HG03442 (cell line): ENCODE measurements around the gene DNM1.
"Not testable (repeated sequence)": the region's sequence is repeated elsewhere in the genome, so short reads cannot be mapped to it uniquely, and the experiment has no call there.

ENCODE experiments used
- ATAC-seq: cut with Tn5 transposase; IDR thresholded peaks from one replicate; pipeline ENCODE4 v1.9.1; 2021; ENCODE audit warnings: mild to moderate bottlenecking, moderate library complexity; ENCODE audit not compliant: unreplicated experiment

The DNM1 gene

DNA sequence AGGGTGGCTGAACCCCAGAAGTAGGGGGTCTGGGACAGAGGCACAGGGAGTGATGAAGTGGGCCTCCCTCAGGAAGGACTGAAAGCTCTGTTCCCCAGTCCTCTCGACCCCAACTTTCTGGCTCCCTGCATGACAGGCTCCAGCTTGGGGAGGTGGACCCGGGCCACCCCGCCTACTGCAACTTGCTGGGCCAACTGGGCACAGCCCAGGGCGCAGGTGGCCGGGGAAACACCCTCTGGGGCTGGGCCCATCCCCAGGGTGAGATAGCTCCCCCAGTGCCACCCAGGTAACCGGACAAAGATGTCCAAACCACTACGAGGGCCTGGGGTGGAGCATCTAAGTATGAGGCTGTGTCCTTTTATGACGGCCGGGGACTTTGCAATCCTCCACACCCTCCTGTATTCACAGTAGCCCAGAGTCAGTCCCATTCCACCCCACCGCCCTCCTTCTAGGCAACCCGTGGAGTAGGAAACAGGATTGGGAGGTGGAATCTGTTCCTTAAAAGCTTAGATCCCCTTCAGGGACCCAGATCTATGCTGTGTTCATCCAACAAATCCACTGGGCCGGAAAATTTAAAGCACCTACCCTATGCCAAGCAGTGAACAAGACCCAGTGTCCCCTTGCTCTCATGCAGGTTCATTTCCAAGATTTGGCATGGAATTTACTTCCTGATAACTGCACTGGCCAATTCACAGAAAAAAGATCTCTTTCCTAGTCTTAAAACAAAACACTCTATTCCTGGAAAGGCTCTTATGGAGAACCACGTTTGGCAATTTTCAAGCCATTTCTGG lies 19.9 kb downstream of the DNM1 start:
- no peak for ATAC-seq

DNA sequence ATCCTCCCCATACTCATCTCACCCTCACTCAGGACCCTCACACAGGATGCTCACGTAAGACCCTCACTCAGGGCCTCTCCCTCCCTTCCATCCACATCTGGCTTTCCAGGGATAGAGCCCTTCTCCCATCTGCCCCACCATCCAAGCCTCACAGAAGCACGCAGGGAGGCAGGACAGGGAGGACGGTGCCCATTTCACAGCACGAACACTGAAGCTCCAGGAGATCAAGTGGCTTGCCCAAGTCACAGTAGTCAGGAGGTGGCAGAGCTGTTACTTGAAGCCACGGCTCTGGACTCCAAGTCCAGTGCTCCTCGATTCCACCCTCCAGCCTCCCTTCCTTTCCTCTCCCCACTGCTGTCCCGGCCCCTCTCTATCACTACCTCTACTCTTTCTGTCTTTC lies 21.7 kb downstream of the DNM1 start:
- ATAC-seq = no peak

DNA sequence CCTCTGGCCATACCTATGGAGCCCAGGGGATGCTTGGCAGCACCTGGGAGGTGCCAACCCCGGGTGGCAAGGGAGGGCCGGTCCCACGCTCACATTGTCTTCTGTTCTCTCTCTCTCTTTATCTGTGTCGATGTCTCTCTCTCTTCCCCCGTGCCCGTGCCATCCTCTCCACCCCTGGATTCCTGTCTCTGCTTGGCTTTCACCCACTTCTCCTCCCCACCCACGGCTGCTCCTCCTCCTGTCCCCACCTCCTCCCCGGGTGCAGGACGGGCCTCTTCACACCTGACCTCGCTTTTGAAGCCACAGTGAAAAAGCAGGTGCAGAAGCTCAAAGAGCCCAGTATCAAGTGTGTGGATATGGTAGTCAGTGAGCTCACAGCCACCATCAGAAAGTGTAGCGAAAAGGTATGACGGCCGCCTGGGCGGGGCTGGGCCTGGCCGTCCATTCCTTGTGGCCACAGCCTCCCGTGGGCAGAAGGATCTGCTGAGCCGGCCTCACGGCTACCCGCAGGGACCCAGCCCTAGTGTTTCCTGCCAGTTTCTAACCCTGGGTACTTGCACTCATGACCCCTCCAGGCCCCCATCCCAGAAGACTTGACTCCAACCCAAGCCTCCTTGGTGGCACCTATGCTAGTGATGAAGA lies 22.7 kb downstream of the DNM1 start:
- no peak for ATAC-seq

DNA sequence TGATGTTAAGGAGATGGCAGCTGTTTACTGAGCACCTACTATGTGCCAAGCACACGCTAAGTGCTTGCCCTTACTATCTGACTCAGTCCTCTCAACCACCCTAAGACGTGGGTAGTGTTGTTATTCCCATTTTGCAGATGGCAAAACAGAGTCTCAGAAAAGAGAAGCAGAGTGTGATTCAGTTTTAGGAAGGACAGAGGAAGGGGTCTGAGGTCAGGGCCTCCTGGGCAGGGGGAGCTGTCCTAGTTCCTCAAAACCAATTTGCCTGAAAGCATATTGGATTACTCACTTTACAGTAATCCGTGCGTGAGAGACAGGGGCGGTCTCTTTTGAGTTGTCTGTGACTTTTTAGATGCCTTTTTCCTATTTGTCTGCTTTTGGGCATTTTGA lies 23.2 kb downstream of the DNM1 start:
- no peak for ATAC-seq

DNA sequence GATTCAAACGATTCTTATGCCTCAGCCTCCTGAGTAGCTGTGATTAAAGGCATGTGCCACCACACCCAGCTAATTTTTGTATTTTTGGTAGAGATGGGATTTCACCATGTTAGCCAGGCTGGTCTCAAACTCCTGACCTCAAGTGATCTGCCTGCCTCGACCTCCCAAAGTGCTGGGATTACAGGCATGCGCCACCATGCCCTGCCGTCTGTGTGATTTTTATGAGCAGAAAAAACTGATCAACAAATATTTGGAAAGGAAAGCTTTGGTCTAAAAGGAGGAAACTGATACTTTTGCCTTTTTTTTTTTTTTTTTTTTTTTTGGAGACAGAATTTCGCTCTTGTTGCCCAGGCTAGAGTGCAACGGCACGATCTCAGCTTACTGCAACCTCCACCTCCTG lies 27.7 kb downstream of the DNM1 start:
- not testable (repeated sequence) for ATAC-seq

DNA sequence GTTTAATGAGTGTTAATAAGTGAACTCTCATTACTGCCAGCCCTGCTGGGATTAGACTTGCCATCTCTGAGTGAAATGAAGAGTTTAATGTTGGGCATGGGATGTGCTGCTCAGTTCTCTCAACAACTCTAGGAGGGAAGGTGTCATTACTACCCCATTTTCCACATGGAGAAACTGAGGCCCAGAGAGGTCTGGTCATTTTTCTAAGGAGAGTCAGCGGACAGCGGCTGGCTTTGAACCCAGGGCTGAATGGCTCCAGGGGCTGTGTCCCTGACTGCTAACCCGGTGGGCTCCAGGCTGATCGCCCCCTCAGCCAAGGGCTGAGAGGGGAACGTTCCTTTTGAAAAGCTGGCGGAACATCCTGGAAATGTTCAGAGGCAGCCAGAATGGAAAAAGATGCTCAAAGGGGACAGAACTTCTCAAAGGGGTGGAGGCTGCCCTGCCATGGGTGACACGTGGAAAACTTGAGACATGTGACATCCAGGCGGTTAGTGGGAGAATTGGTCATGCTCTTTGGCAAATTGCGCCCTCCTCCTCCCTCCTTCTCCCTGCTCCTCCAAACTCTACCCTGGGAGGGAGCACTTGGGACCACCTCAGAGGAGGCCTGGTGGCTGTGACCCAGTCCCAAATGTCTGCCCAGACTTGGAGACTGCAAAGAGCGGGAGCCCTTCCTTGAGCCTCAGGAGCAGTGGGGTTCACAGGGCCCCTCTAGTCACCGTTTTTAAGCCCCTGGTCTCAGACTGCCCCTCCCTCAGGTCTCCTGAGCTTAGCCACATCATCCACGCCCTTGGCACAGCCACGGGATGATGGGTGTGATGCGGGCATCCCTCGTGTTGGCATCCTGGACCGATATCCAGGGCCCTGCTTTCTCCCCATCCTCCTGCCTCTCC lies 28.7 kb downstream of the DNM1 start:
- no peak for ATAC-seq

DNA sequence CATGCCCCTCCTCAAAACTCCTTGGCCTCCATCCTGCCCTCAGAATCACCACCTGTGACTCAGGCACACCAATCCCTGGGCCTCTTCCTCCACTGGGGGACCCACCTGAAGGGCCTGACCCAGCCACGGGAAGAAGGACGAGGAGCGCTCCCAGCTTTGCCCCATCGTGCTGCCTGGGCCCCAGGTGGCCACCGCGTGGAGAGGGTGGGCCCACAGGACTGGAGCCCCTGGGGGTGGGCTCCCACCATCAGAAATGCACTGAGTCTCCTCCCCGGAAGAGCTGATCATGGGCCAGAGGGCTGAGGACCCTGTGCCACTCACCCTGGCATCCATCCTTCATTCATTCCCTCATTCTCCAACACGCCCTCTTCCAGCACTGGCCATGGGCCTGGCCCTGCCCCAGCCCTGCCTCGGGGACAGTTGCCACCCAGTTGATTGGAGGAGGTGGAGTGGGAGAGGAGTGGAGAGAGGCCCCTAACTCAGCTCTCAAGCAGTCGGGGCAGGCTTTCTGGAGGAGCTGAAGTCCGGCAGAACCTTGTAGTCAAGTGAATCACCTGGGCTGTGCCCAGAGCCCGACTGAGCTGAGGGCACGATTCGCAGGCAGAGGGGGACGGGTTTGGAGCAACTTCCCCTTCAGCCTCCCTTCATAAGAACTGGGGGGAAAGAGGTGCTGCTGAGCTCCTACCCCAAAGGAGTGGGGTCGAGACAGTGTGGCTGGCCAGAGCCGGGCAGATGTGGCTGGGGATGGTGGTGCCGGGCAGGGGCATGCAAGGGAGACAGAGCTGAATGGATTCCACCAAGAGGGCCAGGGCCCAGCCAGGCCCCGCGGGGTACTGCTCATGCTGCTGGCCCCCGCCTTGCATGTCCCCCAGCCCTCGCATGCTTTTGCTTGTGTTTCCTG lies 29.6 kb downstream of the DNM1 start:
- ATAC-seq = no peak

DNA sequence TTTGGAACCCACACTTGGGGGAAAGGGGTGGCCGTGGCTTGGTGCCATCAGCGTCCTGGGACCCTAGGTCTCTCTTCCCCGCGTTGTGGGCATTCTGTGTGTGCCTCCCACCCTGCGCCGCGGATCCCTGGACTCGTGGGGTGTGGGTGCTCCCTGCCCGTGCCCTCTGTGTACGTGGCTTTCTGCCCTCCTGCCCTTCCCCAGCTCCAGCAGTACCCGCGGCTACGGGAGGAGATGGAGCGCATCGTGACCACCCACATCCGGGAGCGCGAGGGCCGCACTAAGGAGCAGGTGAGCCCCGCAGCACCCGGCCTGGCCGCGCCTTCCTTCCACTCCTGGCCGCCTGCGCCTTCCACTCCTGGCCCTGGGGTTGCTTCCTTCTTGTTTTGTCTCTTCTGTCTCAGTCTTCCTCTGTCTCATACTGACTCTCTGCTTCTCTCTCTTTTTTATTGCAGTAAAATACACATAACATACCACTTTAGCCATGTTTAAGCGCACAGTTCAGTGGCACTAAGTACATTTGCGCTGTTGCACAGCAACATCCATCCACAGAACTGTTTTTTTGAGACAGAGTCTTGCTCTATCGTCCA lies 30.7 kb downstream of the DNM1 start:
- ATAC-seq = no peak

DNA sequence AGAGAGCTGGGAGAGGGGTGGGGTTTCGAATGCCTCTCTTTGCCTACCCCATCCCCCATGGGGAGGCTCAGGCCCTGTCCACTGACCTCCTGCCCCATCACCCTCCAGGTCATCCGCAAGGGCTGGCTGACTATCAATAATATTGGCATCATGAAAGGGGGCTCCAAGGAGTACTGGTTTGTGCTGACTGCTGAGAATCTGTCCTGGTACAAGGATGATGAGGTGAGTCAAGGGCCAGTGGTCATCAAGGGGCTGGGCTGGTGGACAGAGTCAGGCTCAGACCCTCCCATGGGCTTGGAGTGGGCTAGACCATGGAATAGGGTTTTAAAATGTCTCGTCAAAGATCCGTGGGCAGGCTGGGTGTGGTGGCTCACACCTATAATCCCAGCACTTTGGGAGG lies 38.9 kb downstream of the DNM1 start:
- ATAC-seq = no peak

DNA sequence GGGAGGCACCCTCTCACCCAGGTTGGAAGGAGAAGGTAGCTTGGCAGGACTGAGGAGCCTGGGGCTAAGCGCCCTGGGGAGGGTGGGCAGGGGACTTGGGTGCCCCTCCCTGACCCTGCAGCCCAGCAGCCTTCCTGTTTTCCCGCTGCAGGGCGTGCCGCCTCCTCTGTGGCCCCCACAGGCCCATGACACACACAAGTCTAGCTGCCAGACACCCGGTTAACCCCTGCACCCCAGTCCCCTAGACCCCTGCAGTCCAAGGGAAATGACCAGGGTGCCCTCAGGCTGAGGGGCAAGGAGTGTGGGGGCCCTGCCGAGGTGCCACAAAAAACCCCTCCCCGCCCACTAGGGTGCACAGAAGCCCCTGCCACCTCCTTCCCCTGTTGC lies 39.6 kb downstream of the DNM1 start:
- ATAC-seq = no peak

DNA sequence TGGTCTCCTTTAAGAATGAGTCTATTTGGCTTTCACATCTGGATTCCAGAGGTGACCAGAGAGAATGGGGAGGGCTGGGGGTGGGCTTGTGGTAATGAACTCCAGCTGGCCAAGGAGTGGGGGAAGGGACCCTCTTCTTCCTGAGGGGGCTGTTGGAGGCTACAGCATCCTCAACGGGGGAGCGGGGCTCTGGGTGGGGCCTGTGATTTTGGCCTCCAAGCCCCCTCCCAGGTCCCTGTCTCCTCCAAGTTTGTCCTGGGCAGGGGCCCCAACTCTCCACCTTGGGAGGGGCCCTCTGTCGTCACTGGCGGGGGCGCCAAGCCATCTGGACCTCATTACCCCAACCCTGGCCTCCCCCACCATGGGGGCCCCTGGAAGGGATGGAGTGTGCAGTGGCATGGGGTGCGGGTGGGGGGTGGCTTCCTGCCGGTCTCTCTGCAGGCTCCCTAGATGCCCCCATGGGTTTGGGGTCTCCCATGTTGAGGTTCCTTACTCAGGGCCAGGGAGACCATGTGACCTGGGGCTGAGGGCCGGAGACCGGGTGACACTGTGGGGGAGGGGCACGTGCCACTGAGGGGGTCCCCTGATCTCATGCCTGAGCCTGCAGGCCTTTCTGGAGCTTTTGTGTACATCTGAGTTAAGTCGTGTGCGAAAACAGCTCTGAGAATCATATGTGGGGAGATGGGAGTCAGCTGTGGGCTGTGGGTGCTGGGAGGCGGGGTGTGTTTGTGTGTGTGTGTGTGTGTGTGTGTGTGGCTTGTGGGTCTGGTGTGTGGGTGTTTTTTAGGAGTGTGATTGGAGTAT lies 40.2 kb downstream of the DNM1 start:
- no peak for ATAC-seq

DNA sequence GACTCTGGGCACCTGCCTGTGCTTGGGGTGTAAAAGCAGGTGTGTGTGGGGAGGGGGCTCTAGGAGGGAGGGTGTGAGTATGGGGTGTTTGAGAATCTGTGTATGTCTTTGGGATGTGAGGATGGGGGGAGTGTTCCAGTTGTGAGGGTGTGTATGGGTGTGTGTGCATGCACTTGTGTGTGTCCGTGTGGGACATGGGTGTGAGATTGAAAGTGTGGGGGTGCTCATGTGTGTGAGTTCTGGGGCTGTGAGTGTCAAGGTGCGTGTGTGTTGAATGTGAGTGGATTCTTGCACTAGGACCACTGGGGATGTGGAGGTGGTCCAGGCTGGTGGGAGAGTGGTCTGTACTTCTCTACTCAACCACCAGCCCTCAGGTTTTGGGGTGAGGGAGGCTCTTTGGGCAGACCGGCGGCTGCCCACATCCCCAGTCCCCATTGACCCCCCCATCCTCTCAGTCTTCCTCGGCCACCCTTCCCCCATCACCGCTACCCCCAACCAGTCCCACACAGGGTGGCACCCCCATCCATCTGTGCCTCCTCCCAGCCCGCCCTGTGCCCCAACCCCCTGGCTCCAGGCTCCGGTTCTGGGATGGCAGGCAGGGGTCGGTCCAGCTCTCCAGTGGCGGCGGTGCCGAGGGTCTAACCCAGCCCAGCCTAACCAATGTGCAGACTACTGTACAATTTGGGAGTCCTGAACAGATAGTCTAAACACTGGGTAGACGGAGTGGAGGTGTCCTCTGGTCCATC lies 41.1 kb downstream of the DNM1 start:
- no peak for ATAC-seq

DNA sequence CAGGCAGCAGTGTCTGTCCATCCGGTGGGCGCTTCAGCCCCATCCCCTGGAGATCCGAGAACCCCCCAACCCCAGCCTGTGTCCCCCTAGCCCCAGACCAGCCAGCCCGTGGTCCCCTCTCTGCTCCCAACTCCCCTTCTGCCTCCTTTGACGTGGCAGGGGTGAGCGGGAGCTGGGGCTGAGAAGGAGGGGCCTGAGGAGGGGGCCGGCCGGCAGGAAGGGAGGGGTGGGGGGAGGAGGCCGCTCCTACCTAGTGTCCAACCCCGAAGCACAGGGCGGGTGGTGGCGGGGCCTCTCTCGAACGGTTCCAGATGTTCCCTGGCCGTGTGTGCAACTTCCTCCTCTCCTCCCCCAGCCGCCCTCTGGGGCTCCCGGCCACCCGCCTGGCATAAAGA lies 41.7 kb downstream of the DNM1 start:
- no peak for ATAC-seq

DNA sequence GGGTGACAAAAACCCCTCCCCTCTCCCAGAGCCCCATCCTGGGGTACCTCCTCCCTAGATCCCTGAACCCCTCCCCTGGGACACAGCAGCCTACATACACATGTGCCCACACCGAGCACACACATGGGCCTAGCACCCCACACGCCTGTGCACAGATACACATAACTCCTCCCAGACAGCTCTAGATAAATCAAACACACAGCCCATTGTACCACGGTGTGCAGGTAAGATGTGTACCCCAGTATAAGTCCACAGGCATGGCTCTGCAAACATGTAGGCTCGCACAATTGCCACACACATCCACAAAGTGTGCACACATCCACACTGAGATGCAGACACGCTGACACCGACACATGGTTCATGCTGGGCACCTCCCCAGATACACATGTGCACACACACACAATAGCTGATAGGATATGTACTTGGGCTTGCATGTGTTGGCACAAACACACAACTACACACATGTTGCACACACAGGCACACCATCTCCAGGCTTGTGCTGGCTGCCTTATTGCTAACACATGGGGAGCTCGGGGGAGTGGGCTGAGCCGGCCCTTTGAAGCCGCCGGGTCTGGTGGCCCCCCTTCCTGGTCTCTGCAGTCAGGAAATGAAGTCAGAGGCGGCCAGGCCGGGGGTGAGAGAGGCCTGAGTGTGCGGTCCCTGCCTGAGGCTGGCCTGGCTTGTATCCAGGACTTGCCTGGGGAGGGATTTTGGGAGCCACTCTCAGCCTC lies 42.4 kb downstream of the DNM1 start:
- no peak for ATAC-seq

DNA sequence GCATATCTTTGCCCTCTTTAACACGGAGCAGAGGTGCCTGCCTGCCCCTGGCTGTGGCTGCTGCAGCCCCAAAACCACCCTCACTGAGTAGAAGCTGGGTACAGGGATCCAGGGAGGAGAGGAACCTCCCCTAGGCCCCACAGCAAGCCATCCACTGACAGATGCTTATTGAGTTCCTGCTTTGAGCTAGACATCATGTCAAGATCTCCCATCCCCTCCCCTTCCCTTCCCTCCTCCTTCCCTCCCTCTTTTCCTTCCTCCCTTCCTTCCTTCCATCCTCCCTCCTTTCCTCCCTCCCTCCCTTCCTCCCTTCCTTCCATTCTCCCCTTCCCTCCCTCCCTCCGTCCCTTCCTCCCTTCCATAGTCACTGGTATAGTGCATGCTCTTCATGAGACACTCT lies 43.3 kb downstream of the DNM1 start:
- ATAC-seq = no peak

DNA sequence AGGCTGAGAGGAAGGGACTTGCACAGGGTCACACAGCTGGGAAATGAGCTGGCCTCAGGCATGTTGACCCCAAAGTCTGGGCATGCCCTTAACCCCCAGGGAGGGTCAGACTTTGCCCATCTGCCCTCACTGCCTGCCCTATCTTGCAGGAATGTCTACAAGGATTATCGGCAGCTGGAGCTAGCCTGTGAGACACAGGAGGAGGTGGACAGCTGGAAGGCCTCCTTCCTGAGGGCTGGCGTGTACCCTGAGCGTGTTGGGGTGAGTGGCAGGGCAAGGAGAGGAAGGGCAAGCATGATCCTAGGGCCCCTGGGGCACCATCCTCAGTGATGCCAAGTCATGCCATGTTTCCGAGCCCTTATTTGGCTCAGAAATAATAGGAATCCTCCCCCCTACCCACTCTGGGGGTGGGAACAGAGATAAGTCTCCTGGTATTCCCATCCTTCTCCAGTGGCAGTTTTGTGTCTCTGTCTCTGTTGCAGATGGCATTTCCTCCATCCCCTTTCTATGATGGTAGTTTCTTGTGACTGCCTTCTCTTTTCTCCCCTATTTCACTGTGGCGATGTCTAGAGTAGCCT lies 44.1 kb downstream of the DNM1 start:
- no peak for ATAC-seq

DNA sequence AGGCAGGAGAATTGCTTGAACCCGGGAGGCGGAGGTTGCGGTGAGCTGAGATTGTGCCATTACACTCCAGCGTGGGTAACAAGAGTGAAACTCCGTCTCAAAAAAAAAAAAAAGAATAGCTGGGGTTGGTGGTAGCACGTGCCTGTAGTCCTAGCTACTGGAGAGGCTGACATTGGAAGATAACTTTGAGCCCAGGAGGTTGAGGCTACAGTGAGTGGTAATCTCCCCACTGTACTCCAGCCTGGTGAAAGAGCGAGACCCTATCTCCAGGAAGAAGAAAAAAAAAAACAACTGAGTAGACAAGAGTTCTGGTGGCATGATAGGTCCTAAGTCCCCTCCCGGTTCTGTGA lies 46.4 kb downstream of the DNM1 start:
- no peak for ATAC-seq
